ENCODE measurements around the gene DENND1B.

The DENND1B gene

DNA sequence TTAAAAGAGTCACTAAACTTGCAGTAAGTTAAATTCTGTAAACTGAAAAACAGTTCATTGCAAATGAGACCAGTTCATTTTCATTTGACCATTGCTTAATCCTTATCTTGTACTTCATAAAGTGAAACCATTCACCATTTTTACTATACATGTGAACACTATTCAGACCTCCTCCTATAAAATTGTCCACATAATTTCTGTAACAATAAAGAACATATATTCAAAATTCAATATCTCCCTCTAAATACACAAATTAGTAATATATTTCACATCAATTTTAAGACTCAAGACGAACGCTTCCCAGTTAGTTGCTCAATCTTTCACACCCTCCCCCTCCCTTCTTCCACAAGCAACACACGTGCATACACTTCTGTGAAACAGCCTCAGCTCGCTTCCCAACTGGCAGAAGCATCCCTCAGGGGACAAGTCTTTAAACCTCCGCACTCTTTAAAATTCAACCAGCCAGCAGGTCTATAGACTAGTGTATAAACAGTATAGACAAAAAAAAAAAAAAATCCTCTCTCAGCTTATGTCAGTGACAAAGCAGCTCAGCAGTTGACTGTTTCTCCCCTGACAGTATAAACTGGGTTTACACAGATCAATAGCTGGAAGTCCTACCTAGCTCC is 99.6 kb downstream of the DENND1B start:
- Mint-ChIP-seq H3K4me3 (no peak overlapping the region), H3K27ac (no peak overlapping the region), H3K27me3 (no peaks in the 10 kb centered on the region), H3K4me1 (peaks cover 14% of the 10 kb centered on the region), H3K36me3 (peaks cover 2% of the 10 kb centered on the region), H3K9me3 (no peaks in the 10 kb centered on the region)
- ATAC-seq (ENCODE audit: low read depth) (no peak), DNase-seq (ENCODE audit: low spot score in 2 of 2) (no peak)

DNA sequence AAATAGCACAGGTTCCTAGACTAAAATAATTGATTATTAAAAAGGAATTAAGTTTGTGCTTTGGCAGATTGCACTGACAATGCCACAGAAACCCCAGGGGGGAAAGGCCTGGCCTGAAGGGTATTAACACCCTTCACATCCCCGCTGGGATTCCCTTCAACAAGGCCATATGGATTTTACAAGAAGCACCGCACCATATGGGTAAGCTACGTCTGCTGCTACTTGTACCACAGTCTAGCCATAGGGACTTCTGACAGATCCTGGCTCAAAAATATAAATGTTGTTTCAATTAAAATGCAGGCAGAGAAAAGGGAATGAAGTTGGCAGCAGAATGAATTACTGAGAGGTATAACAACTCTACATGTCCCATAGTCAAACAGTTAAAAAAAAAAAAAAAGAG is 101.0 kb downstream of the DENND1B start:
- Mint-ChIP-seq H3K36me3 (peaks cover 2% of the 10 kb centered on the region), H3K27me3 (no peaks in the 10 kb centered on the region), H3K4me3 (no peak overlapping the region), H3K9me3 (no peaks in the 10 kb centered on the region), H3K4me1 (peaks cover 14% of the 10 kb centered on the region), H3K27ac (no peak overlapping the region)
- DNase-seq (ENCODE audit: low spot score in 2 of 2) (no peak), ATAC-seq (ENCODE audit: low read depth) (no peak)

DNA sequence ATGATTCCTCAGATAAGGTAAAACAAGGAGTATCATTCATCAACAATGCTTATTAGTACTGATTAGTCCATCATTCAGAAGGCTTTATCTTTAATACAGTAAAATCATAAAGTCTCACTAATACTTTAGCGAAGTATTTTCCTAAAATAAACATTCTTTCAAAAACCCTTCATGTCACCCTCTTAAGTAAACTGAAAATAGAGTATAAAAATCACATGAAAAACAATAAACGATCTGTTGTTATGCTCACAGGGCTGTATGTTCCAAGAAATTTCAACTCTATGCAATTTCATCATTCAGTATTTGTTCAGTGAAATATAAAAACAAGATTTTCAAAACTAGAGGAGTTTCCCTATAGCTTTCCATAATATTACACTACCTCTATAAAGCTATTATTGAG is 102.0 kb downstream of the DENND1B start:
- Mint-ChIP-seq H3K27me3 (no peaks in the 10 kb centered on the region), H3K4me1 (peaks cover 14% of the 10 kb centered on the region), H3K9me3 (no peaks in the 10 kb centered on the region), H3K4me3 (no peak overlapping the region), H3K27ac (no peak overlapping the region), H3K36me3 (peaks cover 2% of the 10 kb centered on the region)
- DNase-seq (ENCODE audit: low spot score in 2 of 2) (no peak), ATAC-seq (ENCODE audit: low read depth) (no peak)

DNA sequence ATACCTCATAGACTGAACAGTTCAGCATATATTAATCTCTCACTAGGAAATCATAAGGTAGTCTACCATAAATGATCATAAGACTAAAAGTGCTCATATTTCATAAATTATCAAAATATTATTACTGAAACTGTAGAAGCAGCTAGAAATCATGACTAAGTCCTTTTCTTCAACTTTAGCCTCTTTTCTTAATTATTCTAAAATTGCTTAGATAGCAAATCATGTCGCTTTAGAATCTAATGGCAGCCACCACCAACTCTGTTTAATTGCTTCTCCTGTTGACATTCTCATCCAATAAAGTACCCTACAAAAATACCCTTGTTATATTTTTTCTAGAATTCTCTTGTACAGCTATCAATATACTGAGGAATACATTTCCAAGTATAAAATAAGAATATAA is 102.9 kb downstream of the DENND1B start:
- Mint-ChIP-seq H3K4me1 (peaks cover 13% of the 10 kb centered on the region), H3K4me3 (no peak overlapping the region), H3K36me3 (peaks cover 2% of the 10 kb centered on the region), H3K27me3 (no peaks in the 10 kb centered on the region), H3K27ac (no peak overlapping the region), H3K9me3 (no peaks in the 10 kb centered on the region)
- ATAC-seq (ENCODE audit: low read depth) (no peak), DNase-seq (ENCODE audit: low spot score in 2 of 2) (no peak)

DNA sequence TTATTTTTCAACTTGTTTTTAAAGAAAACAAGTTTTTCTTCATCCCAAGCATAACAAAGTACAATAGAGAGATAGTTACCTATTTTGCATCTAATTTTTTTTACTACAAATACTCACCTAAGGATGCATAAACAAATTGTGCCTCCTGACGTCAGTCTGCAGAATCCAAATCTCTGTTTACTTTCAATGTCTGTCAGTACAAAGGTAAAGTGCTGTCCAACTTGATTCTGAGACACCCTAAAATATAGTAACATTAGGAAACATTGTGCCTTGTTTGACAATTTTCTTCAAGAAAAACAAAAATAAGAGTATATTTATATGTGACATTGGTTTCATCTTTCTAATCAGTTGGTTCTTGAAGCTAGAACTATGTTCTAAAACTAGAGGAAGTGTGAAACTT is 103.4 kb downstream of the DENND1B start:
- ATAC-seq (ENCODE audit: low read depth) (no peak), DNase-seq (ENCODE audit: low spot score in 2 of 2) (no peak)
- Mint-ChIP-seq H3K27ac (no peak overlapping the region), H3K4me1 (peaks cover 8% of the 10 kb centered on the region), H3K4me3 (no peak overlapping the region), H3K36me3 (peaks cover 2% of the 10 kb centered on the region), H3K9me3 (no peaks in the 10 kb centered on the region), H3K27me3 (no peaks in the 10 kb centered on the region)

DNA sequence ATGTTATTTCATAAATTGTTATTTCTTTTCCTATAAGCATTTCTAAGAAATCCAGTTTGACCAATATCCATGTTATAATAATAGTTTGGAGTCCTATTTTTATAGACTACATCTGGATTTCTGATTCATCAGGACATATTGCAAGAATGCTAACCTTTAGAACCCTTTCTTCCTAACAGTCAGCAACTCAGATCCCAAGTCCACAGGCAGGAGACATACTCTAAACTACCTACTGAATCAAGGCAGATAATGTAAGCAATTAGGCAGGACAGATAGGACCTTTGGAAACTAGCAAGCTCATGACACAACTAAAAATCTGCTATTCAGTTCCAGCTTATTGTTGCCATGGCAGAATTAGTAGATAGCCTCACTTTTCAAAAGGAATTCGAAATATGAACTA is 104.1 kb downstream of the DENND1B start:
- H3K9me3 Mint-ChIP-seq: no peaks in the 10 kb centered on the region
- H3K27me3 Mint-ChIP-seq: no peaks in the 10 kb centered on the region
- peaks cover 2% of the 10 kb centered on the region for H3K36me3 Mint-ChIP-seq
- DNase-seq (ENCODE audit: low spot score in 2 of 2): no peak
- H3K4me1 Mint-ChIP-seq: peaks cover 6% of the 10 kb centered on the region
- no peak overlapping the region for H3K27ac Mint-ChIP-seq
- no peak for ATAC-seq (ENCODE audit: low read depth)
- H3K4me3 Mint-ChIP-seq: no peak overlapping the region

DNA sequence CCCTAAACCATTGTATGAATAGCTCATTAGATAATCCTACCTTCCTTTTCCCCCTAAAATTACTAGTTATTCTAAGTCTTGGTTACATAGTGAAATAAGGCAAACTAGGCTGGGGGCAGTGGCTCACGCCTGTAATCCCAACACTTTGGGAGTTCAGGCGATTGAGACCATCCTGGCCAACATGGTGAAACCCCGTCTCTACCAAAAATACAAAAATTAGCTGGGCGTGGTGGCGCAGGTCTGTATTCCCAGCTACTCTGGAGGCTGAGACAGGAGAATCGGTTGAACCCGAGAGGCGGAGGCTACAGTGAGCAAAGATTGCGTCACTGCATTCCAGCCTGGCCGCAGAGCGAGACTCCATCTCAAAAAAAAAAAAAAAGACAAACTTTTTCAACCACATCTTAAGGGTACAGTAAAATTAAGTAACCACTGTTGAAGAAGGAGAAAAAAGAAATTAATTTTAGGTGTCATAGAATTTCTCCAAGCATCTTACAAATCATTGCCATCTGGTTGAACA is 108.5 kb downstream of the DENND1B start:
- DNase-seq (ENCODE audit: low spot score in 2 of 2) (no peak), ATAC-seq (ENCODE audit: low read depth) (no peak)
- Mint-ChIP-seq H3K9me3 (no peaks in the 10 kb centered on the region), H3K4me3 (no peak overlapping the region), H3K4me1 (no peaks in the 10 kb centered on the region), H3K36me3 (peaks cover 4% of the 10 kb centered on the region), H3K27me3 (no peaks in the 10 kb centered on the region), H3K27ac (no peak overlapping the region)

DNA sequence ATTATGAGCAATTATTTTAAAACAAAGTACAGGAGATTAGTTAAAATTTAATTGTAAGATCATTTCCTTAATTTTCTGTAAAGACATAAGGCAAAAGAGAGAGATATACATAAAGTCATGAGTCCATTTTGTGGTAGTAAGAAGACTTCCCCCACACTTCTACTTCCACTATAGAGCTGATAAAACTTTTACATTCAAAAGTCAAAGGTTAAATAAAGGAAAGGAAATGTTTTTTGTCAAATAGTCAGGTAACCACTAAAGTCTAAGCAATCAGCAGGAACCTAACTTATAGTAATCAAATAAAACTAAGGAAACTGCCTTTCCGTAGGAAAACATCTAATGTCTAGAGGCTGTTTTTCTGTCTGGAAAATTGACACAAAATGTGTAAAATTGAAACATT is 110.9 kb downstream of the DENND1B start:
- no peak overlapping the region for H3K27ac Mint-ChIP-seq

DNA sequence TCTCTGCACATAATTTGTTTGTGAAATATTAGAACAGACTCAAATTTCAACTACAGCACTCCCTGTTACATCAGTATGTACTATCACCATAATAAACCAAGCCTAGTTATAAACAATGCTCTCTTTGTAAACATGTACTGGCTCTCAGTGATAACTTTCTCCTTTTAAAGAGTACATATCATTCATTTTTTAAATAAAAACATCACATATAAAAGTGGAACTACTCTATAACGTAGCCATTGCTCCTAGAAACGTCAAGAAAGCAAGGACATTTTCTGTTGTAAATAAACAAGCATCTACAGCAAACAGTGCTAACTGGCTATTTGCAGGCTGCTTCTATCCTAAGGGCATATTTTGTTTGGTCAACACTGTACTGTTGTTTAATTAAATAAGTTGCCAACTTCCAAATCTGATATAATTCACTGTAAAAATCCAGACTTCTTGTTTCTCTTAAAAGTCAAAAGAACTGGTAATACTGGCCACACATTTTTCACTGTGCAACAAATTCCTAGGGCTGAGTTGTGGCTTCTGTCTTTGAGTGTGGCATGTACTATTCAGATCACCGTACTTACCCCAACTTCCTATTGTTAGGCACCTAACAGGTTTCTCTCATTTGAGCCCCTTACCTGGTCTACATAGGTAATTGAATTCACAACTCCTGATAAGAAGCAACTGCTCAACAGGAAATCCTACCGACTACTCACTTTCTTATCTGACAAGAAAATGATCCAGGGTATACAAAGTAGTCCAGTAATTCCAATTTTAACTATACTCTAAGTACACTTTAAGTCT is 111.9 kb downstream of the DENND1B start:
- H3K36me3 Mint-ChIP-seq: peaks cover 3% of the 10 kb centered on the region
- H3K27me3 Mint-ChIP-seq: no peaks in the 10 kb centered on the region
- no peaks in the 10 kb centered on the region for H3K9me3 Mint-ChIP-seq
- no peak for ATAC-seq (ENCODE audit: low read depth)
- H3K4me1 Mint-ChIP-seq: peaks cover 9% of the 10 kb centered on the region
- no peak for DNase-seq (ENCODE audit: low spot score in 2 of 2)
- H3K4me3 Mint-ChIP-seq: no peak overlapping the region
- no peak overlapping the region for H3K27ac Mint-ChIP-seq

More for the DNA sequence above, 110.9 kb downstream of the DENND1B start:
- no peaks in the 10 kb centered on the region for H3K9me3 Mint-ChIP-seq
- H3K4me1 Mint-ChIP-seq: peaks cover 8% of the 10 kb centered on the region
- no peak for ATAC-seq (ENCODE audit: low read depth)
- H3K4me3 Mint-ChIP-seq: no peak overlapping the region
- peaks cover 3% of the 10 kb centered on the region for H3K36me3 Mint-ChIP-seq
- DNase-seq (ENCODE audit: low spot score in 2 of 2): no peak
- no peaks in the 10 kb centered on the region for H3K27me3 Mint-ChIP-seq

DNA sequence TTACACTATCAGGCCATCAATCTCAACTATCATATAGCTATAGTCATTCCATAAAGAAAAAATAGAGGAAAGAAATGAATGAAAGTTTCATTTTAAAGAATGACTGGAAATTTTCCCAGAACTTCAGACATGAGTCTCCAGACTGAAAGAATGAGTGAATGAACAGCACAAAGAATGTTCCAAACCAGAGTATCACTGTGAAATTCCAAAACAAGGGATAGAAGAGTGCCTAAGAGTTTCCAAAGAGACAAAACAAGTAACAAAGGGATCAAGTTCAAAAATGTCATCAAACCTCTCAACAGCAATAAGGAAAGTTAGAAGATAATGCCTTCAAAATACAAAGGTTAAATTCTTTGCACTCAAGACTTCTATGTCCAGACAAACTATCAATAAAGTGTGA is 114.9 kb downstream of the DENND1B start:
- ATAC-seq (ENCODE audit: low read depth) (no peak), DNase-seq (ENCODE audit: low spot score in 2 of 2) (no peak)
- Mint-ChIP-seq H3K36me3 (peaks cover 16% of the 10 kb centered on the region), H3K4me3 (no peak overlapping the region), H3K9me3 (peaks cover 1% of the 10 kb centered on the region), H3K27ac (no peak overlapping the region), H3K27me3 (no peaks in the 10 kb centered on the region), H3K4me1 (peaks cover 13% of the 10 kb centered on the region)

DNA sequence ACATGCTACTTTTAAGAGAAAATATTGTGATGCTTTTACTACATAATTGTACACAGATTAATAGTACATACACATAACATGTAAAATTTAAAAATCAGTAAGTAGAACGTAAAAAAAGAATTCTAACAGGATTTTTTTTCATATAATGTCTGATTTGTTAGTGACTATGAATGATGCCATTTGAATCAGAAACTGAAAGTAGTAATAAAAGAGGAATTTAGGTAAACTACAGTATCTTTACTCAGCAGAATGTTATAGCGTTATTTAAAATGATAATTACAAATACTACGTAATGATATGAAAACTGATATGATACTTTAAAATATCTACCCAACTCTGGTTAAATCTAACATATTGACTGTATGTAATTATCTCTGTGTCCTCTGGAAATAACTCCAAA is 116.1 kb downstream of the DENND1B start:
- peaks cover 1% of the 10 kb centered on the region for H3K9me3 Mint-ChIP-seq
- H3K4me1 Mint-ChIP-seq: peaks cover 13% of the 10 kb centered on the region
- H3K36me3 Mint-ChIP-seq: peaks cover 16% of the 10 kb centered on the region
- H3K4me3 Mint-ChIP-seq: peak overlapping the region; percentile 55
- DNase-seq (ENCODE audit: low spot score in 2 of 2): no peak
- ATAC-seq (ENCODE audit: low read depth): peak; percentile 76
- H3K27ac Mint-ChIP-seq: no peak overlapping the region
- no peaks in the 10 kb centered on the region for H3K27me3 Mint-ChIP-seq

DNA sequence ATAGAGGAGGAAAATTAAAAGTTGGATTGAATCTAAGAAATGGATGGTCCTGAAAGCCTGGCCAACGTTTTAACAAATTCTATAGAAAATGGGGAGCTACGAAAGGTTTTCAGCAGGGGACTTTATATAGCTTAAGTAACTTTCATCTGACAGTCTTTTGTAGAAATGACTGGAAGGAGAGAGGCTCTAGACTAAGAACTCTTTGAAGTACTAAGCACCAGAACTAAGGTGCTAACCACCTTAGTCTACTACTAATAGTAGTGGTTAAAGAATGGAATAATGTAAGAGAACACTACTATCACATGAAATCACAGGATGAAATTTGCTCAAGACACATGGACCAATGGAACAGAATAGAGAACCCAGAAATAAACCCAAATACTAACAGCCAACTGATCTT is 126.1 kb downstream of the DENND1B start:
- no peaks in the 10 kb centered on the region for H3K27me3 Mint-ChIP-seq

DNA sequence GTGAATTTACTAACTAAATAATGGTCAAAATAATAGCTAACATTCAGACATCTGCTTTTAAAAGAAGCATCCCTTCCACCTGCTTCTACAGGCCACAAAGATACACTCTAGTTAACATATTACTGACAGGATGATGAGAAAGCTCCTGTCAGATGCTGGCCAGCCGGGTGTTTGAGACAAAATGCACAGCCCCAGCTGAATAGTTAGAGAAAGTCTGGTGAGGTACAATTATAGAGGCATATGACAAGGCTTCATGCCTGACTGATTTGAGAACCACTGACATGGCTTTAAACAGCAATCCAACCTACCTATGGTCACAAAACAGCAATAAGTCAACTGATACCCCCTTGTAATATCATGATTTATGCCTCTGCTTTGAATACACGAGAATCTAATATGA is 137.0 kb downstream of the DENND1B start:
- Mint-ChIP-seq H3K27me3 (no peaks in the 10 kb centered on the region), H3K9me3 (peaks cover 1% of the 10 kb centered on the region), H3K4me3 (no peak overlapping the region), H3K27ac (no peak overlapping the region), H3K4me1 (peaks cover 6% of the 10 kb centered on the region), H3K36me3 (peaks cover 25% of the 10 kb centered on the region)
- ATAC-seq (ENCODE audit: low read depth): no peak
- DNase-seq (ENCODE audit: low spot score in 2 of 2): no peak

More for the DNA sequence above, 126.1 kb downstream of the DENND1B start:
- Mint-ChIP-seq H3K9me3 (no peaks in the 10 kb centered on the region), H3K36me3 (peaks cover 16% of the 10 kb centered on the region), H3K27ac (no peak overlapping the region), H3K4me1 (no peaks in the 10 kb centered on the region), H3K4me3 (no peak overlapping the region)
- DNase-seq (ENCODE audit: low spot score in 2 of 2): no peak
- ATAC-seq (ENCODE audit: low read depth): no peak

DNA sequence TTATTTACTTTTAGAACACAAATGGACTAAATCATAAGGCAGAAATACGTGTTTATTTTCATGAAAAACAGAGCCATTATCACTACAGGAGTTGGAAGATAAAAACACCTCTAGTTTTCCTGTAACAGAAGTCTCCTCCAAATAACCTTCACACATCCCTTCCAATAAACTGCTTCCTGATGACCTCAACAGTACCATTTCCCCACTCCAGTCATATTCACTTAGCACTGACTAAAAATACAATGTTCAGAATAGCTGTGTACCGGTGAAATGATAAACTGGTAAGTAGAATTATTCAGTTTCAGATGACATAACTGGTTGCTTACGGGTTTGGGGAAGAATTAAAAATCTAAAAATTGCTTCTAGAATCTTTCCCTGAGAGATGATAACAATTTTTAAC is 137.9 kb downstream of the DENND1B start:
- Mint-ChIP-seq H3K36me3 (peaks cover 27% of the 10 kb centered on the region), H3K9me3 (peaks cover 1% of the 10 kb centered on the region), H3K27me3 (no peaks in the 10 kb centered on the region), H3K27ac (no peak overlapping the region), H3K4me3 (no peak overlapping the region), H3K4me1 (peaks cover 10% of the 10 kb centered on the region)
- DNase-seq (ENCODE audit: low spot score in 2 of 2) (no peak), ATAC-seq (ENCODE audit: low read depth) (no peak)

Data from memory B cell (primary cell).